Caco-2 (cell line): ENCODE data around the gene HRH2. TPM values are rescaled to one million over a fixed set of nuclear protein-coding genes. Genes with fewer than 3 reads are reported as not detected.

Source experiments
- BruUV-seq: library from RNA; stranded (reverse); fragments of 400-500 nt; replicated peaks from 2 replicates; lab custom pipeline; 2021; lab: Mats Ljungman, UMichigan
- CTCF ChIA-PET: fragments of 300-600 bp; sonication (Branson Sonifier 250); formaldehyde crosslinking; loops from one replicate; lab custom pipeline; 2022; ENCODE audit warnings: antibody characterized with exemption; lab: Charles Lee
- POLR2A ChIA-PET: fragments of 300-600 bp; sonication (Branson Sonifier 250); formaldehyde crosslinking; loops from one replicate; lab custom pipeline; 2022; ENCODE audit warnings: antibody characterized with exemption; lab: Charles Lee
- DNase-seq, 2 experiments: peaks; one replicate each; pipeline versions ENCODE4 v3.0.0 to v3.0.0-alpha.2; 2020 to 2022
- H3K27me3 ChIP-seq: replicated peaks from 2 replicates; pipeline ENCODE4 v1.6.0; 2011; ENCODE audit warnings: low read length; ENCODE audit not compliant: control insufficient read depth, insufficient read depth
- H3K36me3 ChIP-seq: 2 replicates; pipeline ENCODE4 v1.5.1; 2011; ENCODE audit warnings: low read length; ENCODE audit not compliant: control insufficient read depth, insufficient read depth
- H3K4me1 ChIP-seq: fragments of 250-450 bp; sonication (Bioruptor Pico); 2 replicates; pipeline ENCODE4 v1.5.1; 2020; ENCODE audit warnings: mild to moderate bottlenecking
- H3K4me3 ChIP-seq: 2 replicates; pipeline ENCODE4 v1.5.1; 2011; ENCODE audit warnings: low read depth, mild to moderate bottlenecking, control low read depth, low read length
- H3K9me3 ChIP-seq: fragments of 250-450 bp; sonication (Bioruptor Pico); 2 replicates; pipeline ENCODE4 v1.5.1; 2020; ENCODE audit warnings: mild to moderate bottlenecking, moderate library complexity
- H3K27ac Mint-ChIP-seq: one replicate; pipeline ENCODE4 v1.8.0; 2022; ENCODE audit warnings: mixed read lengths; ENCODE audit not compliant: unreplicated experiment
- H3K27me3 Mint-ChIP-seq: one replicate; pipeline ENCODE4 v1.8.0; 2022; ENCODE audit warnings: mixed read lengths; ENCODE audit not compliant: insufficient read depth, unreplicated experiment
- H3K36me3 Mint-ChIP-seq: one replicate; pipeline ENCODE4 v1.8.0; 2022; ENCODE audit warnings: mild to moderate bottlenecking, mixed read lengths; ENCODE audit not compliant: insufficient read depth, unreplicated experiment
- H3K4me1 Mint-ChIP-seq: one replicate; pipeline ENCODE4 v1.8.0; 2022; ENCODE audit warnings: low read depth, mixed read lengths; ENCODE audit not compliant: unreplicated experiment
- H3K4me3 Mint-ChIP-seq: one replicate; pipeline ENCODE4 v1.8.0; 2022; ENCODE audit warnings: mild to moderate bottlenecking, moderate library complexity, mixed read lengths; ENCODE audit not compliant: unreplicated experiment
- H3K9me3 Mint-ChIP-seq: one replicate; pipeline ENCODE4 v1.8.0; 2022; ENCODE audit warnings: mixed read lengths; ENCODE audit not compliant: unreplicated experiment
- intact Hi-C: fragments of 100-400 bp; cut with micrococcal nuclease; formaldehyde crosslinking; loops from one replicate; pipeline ENCODE4 v1.10.0; 2022; ENCODE audit not compliant: unreplicated experiment
- total RNA-seq: library from RNA; stranded (reverse); gene quantifications from 2 replicates; pipeline ENCODE4 v1.2.3, GENCODE V29; 2022
- TF ChIP-seq, protein P1 (sequence below), 2 experiments: fragments of 200-600 bp in 1 of 2; IDR thresholded peaks; 1 replicate in 1 of 2; 2 replicates in 1 of 2; pipeline versions ENCODE4 v1.5.1 to v1.8.0; 2011 to 2022; ENCODE audit warnings: antibody characterized with exemption in 1 of 2, control low read depth in 1 of 2, inconsistent platforms in 1 of 2, low read depth in 1 of 2, low read length in 1 of 2, mild to moderate bottlenecking in 1 of 2, moderate library complexity in 1 of 2; ENCODE audit not compliant: insufficient read depth in 1 of 2, severe bottlenecking in 1 of 2, unreplicated experiment in 1 of 2

HRH2 gene
- total RNA-seq, 1 experiment from 2014 or later = not detected

DNA sequence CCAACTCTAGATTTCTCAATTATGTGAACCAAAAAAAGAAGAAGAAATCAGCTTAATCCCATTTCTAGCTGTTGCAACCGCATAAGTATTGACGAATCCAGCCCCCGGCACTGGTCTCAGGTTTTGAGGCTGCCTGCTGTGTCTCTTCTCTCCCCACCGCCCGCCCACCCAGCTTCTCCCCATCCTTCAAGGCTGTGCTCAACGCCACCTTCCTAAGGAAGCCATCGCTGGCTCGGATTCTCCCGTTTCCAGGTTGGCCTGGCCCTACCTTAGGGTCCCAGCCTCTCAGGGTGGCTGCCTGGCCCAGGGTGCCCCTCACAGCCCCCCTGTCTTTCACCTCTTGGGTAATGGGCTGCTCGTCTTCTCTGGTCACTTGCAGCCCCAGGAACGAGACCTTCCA is 77.8 kb downstream of the HRH2 start:
- Mint-ChIP-seq H3K4me1 (no peaks in the 10 kb centered on the region), H3K36me3 (no peaks in the 10 kb centered on the region), H3K27ac (no peak overlapping the region), H3K4me3 (no peak overlapping the region), H3K9me3 (no peaks in the 10 kb centered on the region), H3K27me3 (peaks cover 20% of the 10 kb centered on the region)
- no peak overlapping the region for H3K4me3 ChIP-seq
- TF ChIP-seq, protein P1, sequence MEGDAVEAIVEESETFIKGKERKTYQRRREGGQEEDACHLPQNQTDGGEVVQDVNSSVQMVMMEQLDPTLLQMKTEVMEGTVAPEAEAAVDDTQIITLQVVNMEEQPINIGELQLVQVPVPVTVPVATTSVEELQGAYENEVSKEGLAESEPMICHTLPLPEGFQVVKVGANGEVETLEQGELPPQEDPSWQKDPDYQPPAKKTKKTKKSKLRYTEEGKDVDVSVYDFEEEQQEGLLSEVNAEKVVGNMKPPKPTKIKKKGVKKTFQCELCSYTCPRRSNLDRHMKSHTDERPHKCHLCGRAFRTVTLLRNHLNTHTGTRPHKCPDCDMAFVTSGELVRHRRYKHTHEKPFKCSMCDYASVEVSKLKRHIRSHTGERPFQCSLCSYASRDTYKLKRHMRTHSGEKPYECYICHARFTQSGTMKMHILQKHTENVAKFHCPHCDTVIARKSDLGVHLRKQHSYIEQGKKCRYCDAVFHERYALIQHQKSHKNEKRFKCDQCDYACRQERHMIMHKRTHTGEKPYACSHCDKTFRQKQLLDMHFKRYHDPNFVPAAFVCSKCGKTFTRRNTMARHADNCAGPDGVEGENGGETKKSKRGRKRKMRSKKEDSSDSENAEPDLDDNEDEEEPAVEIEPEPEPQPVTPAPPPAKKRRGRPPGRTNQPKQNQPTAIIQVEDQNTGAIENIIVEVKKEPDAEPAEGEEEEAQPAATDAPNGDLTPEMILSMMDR (IDR thresholded peaks at IDR 0.05; ENCODE audit: insufficient read depth in 1 of 2, low read depth in 1 of 2, low read length in 1 of 2, severe bottlenecking in 1 of 2, unreplicated experiment in 1 of 2) = no peak
- ChIA-PET CTCF (no interaction called here), POLR2A (no interaction called here)
- no peak for DNase-seq
- BruUV-seq = no TSS peak
- no peaks in the 10 kb centered on the region for H3K36me3 ChIP-seq
- no peaks in the 10 kb centered on the region for H3K9me3 ChIP-seq
- no peaks in the 10 kb centered on the region for H3K4me1 ChIP-seq
- intact Hi-C loops = no loop called here
- no peaks in the 10 kb centered on the region for H3K27me3 ChIP-seq

DNA sequence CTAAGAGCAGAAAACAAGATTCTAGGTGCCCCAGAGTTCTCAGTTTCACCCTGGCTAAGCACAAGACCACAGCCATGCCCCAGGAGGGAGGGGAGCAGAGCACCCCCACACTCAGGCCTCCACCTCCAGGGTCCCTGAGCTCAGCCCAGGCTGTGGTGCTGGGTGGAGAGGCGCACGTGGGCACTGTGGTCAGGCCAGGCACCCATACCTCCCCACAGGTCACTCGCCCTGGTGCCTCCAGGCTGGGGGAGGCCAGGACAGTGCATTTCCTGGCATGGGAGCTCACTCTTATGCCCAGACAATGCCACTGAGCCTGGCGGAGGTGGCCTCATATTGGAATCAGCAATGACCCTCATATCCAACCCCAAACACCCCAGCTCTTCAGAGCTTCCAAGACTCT is 78.8 kb downstream of the HRH2 start:
- Mint-ChIP-seq H3K4me3 (no peak overlapping the region), H3K9me3 (no peaks in the 10 kb centered on the region), H3K36me3 (no peaks in the 10 kb centered on the region), H3K27ac (no peak overlapping the region), H3K4me1 (no peaks in the 10 kb centered on the region), H3K27me3 (peaks cover 24% of the 10 kb centered on the region)
- H3K9me3 ChIP-seq = no peaks in the 10 kb centered on the region
- no peaks in the 10 kb centered on the region for H3K27me3 ChIP-seq
- CTCF ChIA-PET = no interaction called here
- H3K36me3 ChIP-seq = no peaks in the 10 kb centered on the region
- intact Hi-C loops = no loop called here
- TF ChIP-seq, protein P1 (IDR thresholded peaks at IDR 0.05; ENCODE audit: insufficient read depth in 1 of 2, low read depth in 1 of 2, low read length in 1 of 2, severe bottlenecking in 1 of 2, unreplicated experiment in 1 of 2) = no peak
- no peaks in the 10 kb centered on the region for H3K4me1 ChIP-seq
- BruUV-seq = no TSS peak
- H3K4me3 ChIP-seq = no peak overlapping the region
- no peak for DNase-seq
- POLR2A ChIA-PET = no interaction called here

DNA sequence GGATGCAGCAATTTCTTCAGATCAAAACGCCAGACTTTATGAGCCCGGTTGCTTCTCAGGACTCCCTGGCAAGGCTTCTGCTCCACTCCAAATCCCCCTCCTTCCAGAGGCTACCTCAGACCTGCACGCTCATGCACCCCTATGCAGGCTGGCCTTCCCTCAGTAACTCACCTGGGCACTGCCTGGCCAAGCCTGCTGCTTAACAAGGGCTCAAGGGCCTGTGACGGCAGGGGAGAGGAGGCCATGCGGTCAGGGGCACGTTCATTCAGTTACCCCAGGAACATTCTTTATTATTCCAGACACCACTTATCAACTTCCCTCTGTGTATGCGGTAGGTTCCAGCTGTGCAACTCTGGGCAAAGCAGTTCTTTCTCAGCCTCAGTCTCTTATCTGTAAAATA is 79.6 kb downstream of the HRH2 start:
- no peaks in the 10 kb centered on the region for H3K9me3 Mint-ChIP-seq
- no TSS peak for BruUV-seq
- H3K27me3 Mint-ChIP-seq = peaks cover 24% of the 10 kb centered on the region
- intact Hi-C loops = no loop called here
- H3K36me3 ChIP-seq = no peaks in the 10 kb centered on the region
- H3K4me1 Mint-ChIP-seq = no peaks in the 10 kb centered on the region
- DNase-seq = no peak
- CTCF ChIA-PET = no interaction called here
- no peaks in the 10 kb centered on the region for H3K4me1 ChIP-seq
- TF ChIP-seq, protein P1 (IDR thresholded peaks at IDR 0.05; ENCODE audit: insufficient read depth in 1 of 2, low read depth in 1 of 2, low read length in 1 of 2, severe bottlenecking in 1 of 2, unreplicated experiment in 1 of 2) = no peak
- no peaks in the 10 kb centered on the region for H3K36me3 Mint-ChIP-seq
- no peaks in the 10 kb centered on the region for H3K9me3 ChIP-seq
- H3K27ac Mint-ChIP-seq = no peak overlapping the region
- H3K27me3 ChIP-seq = no peaks in the 10 kb centered on the region
- POLR2A ChIA-PET = no interaction called here
- H3K4me3 Mint-ChIP-seq = no peak overlapping the region
- no peak overlapping the region for H3K4me3 ChIP-seq
